Upper lobe of right lung (tissue), 1 donor: ENCODE data around the gene DCP2. TPM values are rescaled to one million over a fixed set of nuclear protein-coding genes. Genes with fewer than 3 reads are reported as not detected.

Source experiments
- ATAC-seq: fragments of 200-7000 bp; cut with Tn5 transposase; one replicate; pipeline ENCODE4 v1.9.1; 2020; ENCODE audit warnings: mild to moderate bottlenecking, moderate library complexity
- DNase-seq: peaks from one replicate; pipeline ENCODE4 v3.0.0-alpha.2; 2020
- H3K27ac ChIP-seq: fragments of 200-600 bp; one replicate; pipeline ENCODE4 v1.8.0; 2022
- H3K27me3 ChIP-seq: fragments of 200-600 bp; one replicate; pipeline ENCODE4 v1.8.0; 2022; ENCODE audit warnings: mild to moderate bottlenecking
- H3K36me3 ChIP-seq: fragments of 200-600 bp; one replicate; pipeline ENCODE4 v1.8.0; 2022
- H3K4me1 ChIP-seq: fragments of 200-600 bp; one replicate; pipeline ENCODE4 v1.8.0; 2022
- H3K4me3 ChIP-seq: fragments of 200-600 bp; one replicate; pipeline ENCODE4 v1.8.0; 2022; ENCODE audit warnings: mild to moderate bottlenecking
- H3K9me3 ChIP-seq: fragments of 200-600 bp; one replicate; pipeline ENCODE4 v1.8.0; 2022
- intact Hi-C: fragments of 100-400 bp; cut with DNase I; formaldehyde crosslinking; loops from one replicate; pipeline ENCODE4 v1.11.0; 2022
- total RNA-seq: library from RNA; stranded (reverse); fragmentation: NEBNext Ultra II Directional; extraction: Animal tissue kit (Norgen Biotek cat#: 25700); gene quantifications from one replicate; pipeline ENCODE4 v1.2.1, GENCODE V29; 2021
- TF ChIP-seq, protein P1 (sequence below): fragments of 200-600 bp; IDR thresholded peaks from one replicate; pipeline ENCODE4 v1.8.0; 2022; ENCODE audit warnings: antibody characterized with exemption
- donor health status: DM: no; HTN: yes; CAD: no; lungs with severe emphysema.

The DCP2 gene
- total RNA-seq, 1 donor from 2014 or later: 51.1 TPM

GRCh38 chr5:113024076-113024697 is 47.6 kb downstream of the DCP2 start:
- peaks cover 47% of the 10 kb centered on the region for H3K36me3 ChIP-seq
- no peaks in the 10 kb centered on the region for H3K9me3 ChIP-seq
- H3K27ac ChIP-seq: no peak overlapping the region
- H3K4me3 ChIP-seq: no peak overlapping the region
- DNase-seq: no peak
- ATAC-seq: no peak
- H3K27me3 ChIP-seq: no peaks in the 10 kb centered on the region
- peaks cover 16% of the 10 kb centered on the region for H3K4me1 ChIP-seq
- TF ChIP-seq, protein P1, sequence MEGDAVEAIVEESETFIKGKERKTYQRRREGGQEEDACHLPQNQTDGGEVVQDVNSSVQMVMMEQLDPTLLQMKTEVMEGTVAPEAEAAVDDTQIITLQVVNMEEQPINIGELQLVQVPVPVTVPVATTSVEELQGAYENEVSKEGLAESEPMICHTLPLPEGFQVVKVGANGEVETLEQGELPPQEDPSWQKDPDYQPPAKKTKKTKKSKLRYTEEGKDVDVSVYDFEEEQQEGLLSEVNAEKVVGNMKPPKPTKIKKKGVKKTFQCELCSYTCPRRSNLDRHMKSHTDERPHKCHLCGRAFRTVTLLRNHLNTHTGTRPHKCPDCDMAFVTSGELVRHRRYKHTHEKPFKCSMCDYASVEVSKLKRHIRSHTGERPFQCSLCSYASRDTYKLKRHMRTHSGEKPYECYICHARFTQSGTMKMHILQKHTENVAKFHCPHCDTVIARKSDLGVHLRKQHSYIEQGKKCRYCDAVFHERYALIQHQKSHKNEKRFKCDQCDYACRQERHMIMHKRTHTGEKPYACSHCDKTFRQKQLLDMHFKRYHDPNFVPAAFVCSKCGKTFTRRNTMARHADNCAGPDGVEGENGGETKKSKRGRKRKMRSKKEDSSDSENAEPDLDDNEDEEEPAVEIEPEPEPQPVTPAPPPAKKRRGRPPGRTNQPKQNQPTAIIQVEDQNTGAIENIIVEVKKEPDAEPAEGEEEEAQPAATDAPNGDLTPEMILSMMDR: no peak
- intact Hi-C loops: no loop called here

- Histone ChIP-seq H3K9me3 (no peaks in the 10 kb centered on the region), H3K36me3 (peaks cover 42% of the 10 kb centered on the region), H3K27ac (no peak overlapping the region), H3K27me3 (no peaks in the 10 kb centered on the region), H3K4me3 (no peak overlapping the region), H3K4me1 (peaks cover 16% of the 10 kb centered on the region)
- TF ChIP-seq, protein P1: no peak
- ATAC-seq (no peak), DNase-seq (no peak)
- intact Hi-C loops: no loop called here
Observed at GRCh38 chr5:113025596-113025995, 49.0 kb downstream of the DCP2 start.

DNA sequence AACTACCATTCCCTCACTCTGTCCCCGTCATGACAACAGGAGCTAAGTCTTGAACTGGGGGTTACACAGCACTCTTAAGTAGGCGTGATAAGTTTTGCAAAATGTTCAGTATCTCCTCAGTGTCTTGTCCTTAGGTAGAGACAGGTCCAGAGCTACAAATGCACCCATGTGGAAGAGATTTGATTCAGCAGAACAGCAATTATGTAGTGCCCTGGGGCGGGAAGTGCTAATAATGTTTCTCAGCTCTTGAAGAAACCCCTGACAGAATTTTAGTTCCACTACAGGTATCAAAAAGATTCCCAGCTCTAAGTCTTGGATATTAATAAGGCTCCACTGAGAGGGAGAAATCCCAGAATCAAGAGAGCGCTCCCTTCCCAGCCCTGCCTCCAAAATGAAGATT is 49.6 kb downstream of the DCP2 start:
- intact Hi-C loops: no loop called here
- TF ChIP-seq, protein P1: no peak
- no peak for DNase-seq
- Histone ChIP-seq H3K4me1 (peaks cover 16% of the 10 kb centered on the region), H3K27me3 (no peaks in the 10 kb centered on the region), H3K9me3 (no peaks in the 10 kb centered on the region), H3K4me3 (no peak overlapping the region), H3K36me3 (peaks cover 40% of the 10 kb centered on the region), H3K27ac (no peak overlapping the region)
- no peak for ATAC-seq

GRCh38 chr5:113027015-113027414 is 50.4 kb downstream of the DCP2 start:
- peaks cover 16% of the 10 kb centered on the region for H3K4me1 ChIP-seq
- no peak overlapping the region for H3K27ac ChIP-seq
- peaks cover 40% of the 10 kb centered on the region for H3K36me3 ChIP-seq
- intact Hi-C loops: no loop called here
- no peak overlapping the region for H3K4me3 ChIP-seq
- no peak for DNase-seq
- H3K9me3 ChIP-seq: no peaks in the 10 kb centered on the region
- no peaks in the 10 kb centered on the region for H3K27me3 ChIP-seq
- TF ChIP-seq, protein P1: no peak
- peak; percentile 29 for ATAC-seq

DNA sequence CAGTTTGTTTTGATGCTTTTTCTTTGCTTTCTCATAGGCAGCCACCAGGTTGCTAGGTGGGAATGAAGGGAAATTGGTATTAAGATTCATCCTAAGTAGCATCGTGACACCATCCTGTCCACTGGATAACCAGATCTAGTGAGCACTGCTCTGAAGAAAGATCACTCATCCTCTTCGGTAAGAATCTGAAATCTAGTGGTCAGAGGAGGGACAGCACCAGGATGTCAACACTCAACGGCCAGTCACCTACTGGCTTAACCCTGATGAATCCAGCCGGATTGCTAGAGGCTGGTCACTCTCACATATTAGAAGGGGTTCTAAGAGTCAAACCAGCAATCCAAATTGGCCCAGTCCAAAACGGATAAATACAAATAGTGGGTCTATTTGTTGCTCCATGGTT is 50.8 kb downstream of the DCP2 start:
- no peak for ATAC-seq
- no peak overlapping the region for H3K4me3 ChIP-seq
- no peak for DNase-seq
- peaks cover 40% of the 10 kb centered on the region for H3K36me3 ChIP-seq
- H3K27ac ChIP-seq: no peak overlapping the region
- H3K27me3 ChIP-seq: no peaks in the 10 kb centered on the region
- peaks cover 14% of the 10 kb centered on the region for H3K4me1 ChIP-seq
- no peaks in the 10 kb centered on the region for H3K9me3 ChIP-seq
- intact Hi-C loops: no loop called here
- TF ChIP-seq, protein P1: no peak

DNA sequence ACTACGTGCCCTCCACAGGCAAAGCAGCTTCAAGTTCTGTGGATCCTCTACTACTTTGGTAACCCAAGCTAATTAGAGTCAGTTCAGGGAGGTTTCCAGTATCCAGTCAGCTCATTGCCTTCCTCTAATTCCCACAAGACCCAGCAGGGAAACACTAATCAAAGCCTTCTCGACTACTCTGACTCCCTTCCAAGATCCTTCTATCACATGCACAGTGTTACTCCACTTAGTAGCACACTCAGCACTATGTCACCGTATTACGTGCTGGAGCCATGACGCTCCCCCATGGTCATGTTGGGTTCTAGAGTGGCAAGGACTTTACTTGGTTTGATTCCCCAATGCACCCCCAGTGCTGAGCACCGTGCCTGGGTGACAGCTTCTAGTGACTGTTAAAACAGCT is 53.0 kb downstream of the DCP2 start:
- Histone ChIP-seq H3K4me1 (no peaks in the 10 kb centered on the region), H3K27me3 (no peaks in the 10 kb centered on the region), H3K36me3 (peaks cover 35% of the 10 kb centered on the region), H3K9me3 (no peaks in the 10 kb centered on the region), H3K4me3 (no peak overlapping the region), H3K27ac (no peak overlapping the region)
- TF ChIP-seq, protein P1: no peak
- intact Hi-C loops: no loop called here
- no peak for ATAC-seq
- no peak for DNase-seq
